Measurements from ENCODE around the gene SCN10A.

DNA sequence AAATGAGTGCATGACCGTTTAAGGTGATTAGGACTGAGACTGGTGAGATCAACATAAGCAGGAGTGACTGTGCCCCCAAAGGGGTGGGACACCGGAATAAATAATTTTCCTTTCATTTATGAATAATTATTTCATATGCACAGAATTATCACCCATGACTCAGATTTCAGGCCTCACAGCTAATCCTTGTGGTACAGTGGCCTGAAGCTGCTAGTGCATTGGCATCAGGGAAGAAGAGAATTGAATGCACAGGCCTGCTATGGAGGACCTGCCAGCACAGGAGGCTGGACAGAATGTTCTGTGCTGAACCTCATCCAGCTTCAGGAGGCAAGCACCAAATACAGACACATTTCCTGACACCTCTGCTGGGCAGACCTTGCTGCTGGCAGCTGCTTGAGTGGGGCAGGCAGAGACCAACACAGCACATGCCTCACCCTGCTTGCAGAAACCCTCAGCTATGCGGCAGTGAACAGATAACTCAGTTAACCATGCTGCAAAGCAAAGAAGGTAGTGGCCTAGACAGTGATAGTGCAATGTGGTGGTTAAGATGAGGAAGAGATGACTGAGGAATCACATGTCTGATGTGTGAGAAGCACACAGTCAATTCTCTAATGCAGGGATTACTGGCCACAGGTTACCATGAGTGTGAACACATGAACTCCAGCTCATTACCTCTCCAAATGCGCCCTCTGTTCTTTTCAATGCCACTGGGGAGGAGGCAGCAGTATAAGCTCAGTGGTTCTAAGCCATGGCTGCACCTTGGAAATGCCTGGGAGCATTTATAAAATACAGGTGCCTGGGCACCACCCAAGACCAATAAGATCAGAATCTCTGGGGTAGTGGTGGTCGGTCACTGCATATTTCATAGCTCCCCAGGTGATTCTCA is 98.4 kb downstream of the SCN10A start:
- TF ChIP-seq CTCF (IDR thresholded peaks at IDR 0.05; ENCODE audit: insufficient read depth, low read length, poor library complexity, severe bottlenecking) (no peak), EZH2phosphoT487 (conservative IDR thresholded peaks at IDR 0.05; ENCODE audit: low read length) (no peak)
